ENCODE data around the gene ERBB2. TPM values are rescaled to one million over a fixed set of nuclear protein-coding genes. Genes with fewer than 3 reads are reported as not detected.

ERBB2 gene
- total and polyA plus RNA-seq, 2 of the 13 experiments (the other 11 are each of a cell fraction or from before 2014, with no cell fraction given), result 57.7 to 64.1 TPM

DNA sequence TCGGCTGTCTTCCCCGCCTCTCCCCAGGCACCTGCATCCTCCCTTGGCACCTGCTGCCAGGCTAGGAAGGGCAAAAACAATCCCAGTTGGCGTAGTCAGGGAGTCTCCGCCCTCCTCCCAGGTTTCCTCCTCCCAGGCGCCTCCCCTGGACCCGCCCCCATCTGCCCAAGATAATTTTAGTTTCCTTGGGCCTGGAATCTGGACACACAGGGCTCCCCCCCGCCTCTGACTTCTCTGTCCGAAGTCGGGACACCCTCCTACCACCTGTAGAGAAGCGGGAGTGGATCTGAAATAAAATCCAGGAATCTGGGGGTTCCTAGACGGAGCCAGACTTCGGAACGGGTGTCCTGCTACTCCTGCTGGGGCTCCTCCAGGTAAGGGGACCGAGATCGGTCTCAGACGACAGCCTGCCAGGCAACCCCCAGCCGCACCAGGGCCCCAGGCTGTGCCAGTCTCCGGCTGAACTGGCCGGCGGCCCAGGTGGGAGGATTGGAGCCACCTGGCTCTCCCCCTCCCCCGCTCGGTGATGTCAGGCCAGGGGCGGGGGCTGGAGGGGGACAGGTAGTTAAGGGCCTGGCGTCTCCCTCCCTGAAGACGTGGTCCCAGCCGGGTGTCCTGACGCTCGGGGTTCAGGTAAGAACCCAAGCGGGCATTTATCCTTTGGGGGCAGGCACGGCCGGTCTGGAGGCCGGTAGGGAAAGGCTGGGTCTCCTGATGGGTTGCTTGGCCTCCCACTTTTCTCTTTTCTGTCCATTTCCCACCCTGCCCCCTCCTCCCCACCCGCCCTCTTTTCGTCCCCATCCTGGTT lies 38.1 kb downstream of the ERBB2 start, which contains the start of gene GRB7 (continued):
- TF ChIP-seq, protein P1, sequence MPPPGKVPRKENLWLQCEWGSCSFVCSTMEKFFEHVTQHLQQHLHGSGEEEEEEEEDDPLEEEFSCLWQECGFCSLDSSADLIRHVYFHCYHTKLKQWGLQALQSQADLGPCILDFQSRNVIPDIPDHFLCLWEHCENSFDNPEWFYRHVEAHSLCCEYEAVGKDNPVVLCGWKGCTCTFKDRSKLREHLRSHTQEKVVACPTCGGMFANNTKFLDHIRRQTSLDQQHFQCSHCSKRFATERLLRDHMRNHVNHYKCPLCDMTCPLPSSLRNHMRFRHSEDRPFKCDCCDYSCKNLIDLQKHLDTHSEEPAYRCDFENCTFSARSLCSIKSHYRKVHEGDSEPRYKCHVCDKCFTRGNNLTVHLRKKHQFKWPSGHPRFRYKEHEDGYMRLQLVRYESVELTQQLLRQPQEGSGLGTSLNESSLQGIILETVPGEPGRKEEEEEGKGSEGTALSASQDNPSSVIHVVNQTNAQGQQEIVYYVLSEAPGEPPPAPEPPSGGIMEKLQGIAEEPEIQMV (CRISPR knock-in tag; IDR thresholded peaks at IDR 0.05; ENCODE audit: low read depth), result 0 out of 2 replicates have a peak, but pooled peaks have one; percentile 47
- TF ChIP-seq HNRNPL (IDR thresholded peaks at IDR 0.05; ENCODE audit: low read depth, low read length) (peak; percentile 95), ZFP82 (CRISPR knock-in tag; IDR thresholded peaks at IDR 0.05; ENCODE audit: borderline replicate concordance) (no peak; the same call in 1 of the 2 replicates), ZNF878 (CRISPR knock-in tag; IDR thresholded peaks at IDR 0.05) (peak; percentile 61; the same call in 1 of the 2 replicates), IRX3 (CRISPR knock-in tag; IDR thresholded peaks at IDR 0.05; ENCODE audit: borderline replicate concordance, low read depth) (no peak; the same call in 1 of the 2 replicates), ZC3H13 (CRISPR knock-in tag; IDR thresholded peaks at IDR 0.05) (0 out of 2 replicates have a peak, but pooled peaks have one; percentile 38), ZMYM2 (CRISPR knock-in tag; IDR thresholded peaks at IDR 0.05) (no peak), ARHGAP35 (CRISPR knock-in tag; IDR thresholded peaks at IDR 0.05; ENCODE audit: borderline replicate concordance) (peak; percentile 24; the same call in 1 of the 2 replicates), ARID2 (CRISPR knock-in tag; IDR thresholded peaks at IDR 0.05; ENCODE audit: borderline replicate concordance) (no peak), DNMT1 (CRISPR knock-in tag; IDR thresholded peaks at IDR 0.05) (no peak), U2AF1 (optimal IDR thresholded peaks at IDR 0.05; ENCODE audit: low read depth, low read length) (peak; percentile 29), CHD2 (IDR thresholded peaks at IDR 0.05; ENCODE audit: low read depth, low read length) (0 out of 2 replicates have a peak, but pooled peaks have one; percentile 16), PHF20 (CRISPR knock-in tag; IDR thresholded peaks at IDR 0.05) (0 out of 2 replicates have a peak, but pooled peaks have one; percentile 19), POLR2AphosphoS5 (IDR thresholded peaks at IDR 0.05; ENCODE audit: low read depth, low read length) (peak; percentile 59), ZNF572 (CRISPR knock-in tag; IDR thresholded peaks at IDR 0.05) (no peak; the same call in 1 of the 2 replicates), SALL1 (CRISPR knock-in tag; IDR thresholded peaks at IDR 0.05) (peak; percentile 38), IKZF4 (CRISPR knock-in tag; IDR thresholded peaks at IDR 0.05; ENCODE audit: borderline replicate concordance, low read depth, not compliant biosample characterization) (peak; percentile 36), ZNF713 (CRISPR knock-in tag; IDR thresholded peaks at IDR 0.05) (0 out of 2 replicates have a peak, but pooled peaks have one; percentile 7)
- TF ChIP-seq, protein P2, sequence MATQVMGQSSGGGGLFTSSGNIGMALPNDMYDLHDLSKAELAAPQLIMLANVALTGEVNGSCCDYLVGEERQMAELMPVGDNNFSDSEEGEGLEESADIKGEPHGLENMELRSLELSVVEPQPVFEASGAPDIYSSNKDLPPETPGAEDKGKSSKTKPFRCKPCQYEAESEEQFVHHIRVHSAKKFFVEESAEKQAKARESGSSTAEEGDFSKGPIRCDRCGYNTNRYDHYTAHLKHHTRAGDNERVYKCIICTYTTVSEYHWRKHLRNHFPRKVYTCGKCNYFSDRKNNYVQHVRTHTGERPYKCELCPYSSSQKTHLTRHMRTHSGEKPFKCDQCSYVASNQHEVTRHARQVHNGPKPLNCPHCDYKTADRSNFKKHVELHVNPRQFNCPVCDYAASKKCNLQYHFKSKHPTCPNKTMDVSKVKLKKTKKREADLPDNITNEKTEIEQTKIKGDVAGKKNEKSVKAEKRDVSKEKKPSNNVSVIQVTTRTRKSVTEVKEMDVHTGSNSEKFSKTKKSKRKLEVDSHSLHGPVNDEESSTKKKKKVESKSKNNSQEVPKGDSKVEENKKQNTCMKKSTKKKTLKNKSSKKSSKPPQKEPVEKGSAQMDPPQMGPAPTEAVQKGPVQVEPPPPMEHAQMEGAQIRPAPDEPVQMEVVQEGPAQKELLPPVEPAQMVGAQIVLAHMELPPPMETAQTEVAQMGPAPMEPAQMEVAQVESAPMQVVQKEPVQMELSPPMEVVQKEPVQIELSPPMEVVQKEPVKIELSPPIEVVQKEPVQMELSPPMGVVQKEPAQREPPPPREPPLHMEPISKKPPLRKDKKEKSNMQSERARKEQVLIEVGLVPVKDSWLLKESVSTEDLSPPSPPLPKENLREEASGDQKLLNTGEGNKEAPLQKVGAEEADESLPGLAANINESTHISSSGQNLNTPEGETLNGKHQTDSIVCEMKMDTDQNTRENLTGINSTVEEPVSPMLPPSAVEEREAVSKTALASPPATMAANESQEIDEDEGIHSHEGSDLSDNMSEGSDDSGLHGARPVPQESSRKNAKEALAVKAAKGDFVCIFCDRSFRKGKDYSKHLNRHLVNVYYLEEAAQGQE (IDR thresholded peaks at IDR 0.05; ENCODE audit: borderline replicate concordance in 1 of 2, low read depth in 1 of 2, low read length in 2 of 2), result no peak; a peak in 1 of 4 replicates
- TF ChIP-seq, protein P3, sequence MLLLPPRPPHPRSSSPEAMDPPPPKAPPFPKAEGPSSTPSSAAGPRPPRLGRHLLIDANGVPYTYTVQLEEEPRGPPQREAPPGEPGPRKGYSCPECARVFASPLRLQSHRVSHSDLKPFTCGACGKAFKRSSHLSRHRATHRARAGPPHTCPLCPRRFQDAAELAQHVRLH (CRISPR knock-in tag; IDR thresholded peaks at IDR 0.05; ENCODE audit: borderline replicate concordance, low read depth), result peak; percentile 61; the same call in 1 of the 2 replicates
- TF ChIP-seq, protein P4, sequence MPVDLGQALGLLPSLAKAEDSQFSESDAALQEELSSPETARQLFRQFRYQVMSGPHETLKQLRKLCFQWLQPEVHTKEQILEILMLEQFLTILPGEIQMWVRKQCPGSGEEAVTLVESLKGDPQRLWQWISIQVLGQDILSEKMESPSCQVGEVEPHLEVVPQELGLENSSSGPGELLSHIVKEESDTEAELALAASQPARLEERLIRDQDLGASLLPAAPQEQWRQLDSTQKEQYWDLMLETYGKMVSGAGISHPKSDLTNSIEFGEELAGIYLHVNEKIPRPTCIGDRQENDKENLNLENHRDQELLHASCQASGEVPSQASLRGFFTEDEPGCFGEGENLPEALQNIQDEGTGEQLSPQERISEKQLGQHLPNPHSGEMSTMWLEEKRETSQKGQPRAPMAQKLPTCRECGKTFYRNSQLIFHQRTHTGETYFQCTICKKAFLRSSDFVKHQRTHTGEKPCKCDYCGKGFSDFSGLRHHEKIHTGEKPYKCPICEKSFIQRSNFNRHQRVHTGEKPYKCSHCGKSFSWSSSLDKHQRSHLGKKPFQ (CRISPR knock-in tag; IDR thresholded peaks at IDR 0.05; ENCODE audit: insufficient replicate concordance), result peak; percentile 52
